Pancreas (tissue), 10 donors: Measurements from ENCODE around the gene TUBGCP2. TPM values are rescaled to one million over a fixed set of nuclear protein-coding genes. Genes with fewer than 3 reads are reported as not detected.

Experiments
- ATAC-seq, 4 donors: fragments of 200-7000 bp; cut with Tn5 transposase; one replicate each; pipeline versions ENCODE4 v1.8.0 to v1.9.1; 2020; ENCODE audit warnings: mild to moderate bottlenecking in 4 of 4, moderate library complexity in 4 of 4
- DNase-seq, 6 donors: peaks; one replicate each; pipeline ENCODE4 v3.0.0-alpha.2; 2020
- FAIRE-seq: peaks from 2 replicates; lab custom pipeline; 2012; peaks lifted over from hg19 to GRCh38; lab: Jason Lieb, UNC
- H3K27ac ChIP-seq, 4 donors: fragments of 200-600 bp; sonication (generic); 1 replicate in 3 of 4; 2 replicates in 1 of 4; pipeline versions ENCODE4 v1.5.0 to v1.8.0; 2020
- H3K27me3 ChIP-seq, 4 donors: fragments of 200-600 bp; one replicate each; pipeline ENCODE4 v1.8.0; 2021
- H3K36me3 ChIP-seq, 3 donors: fragments of 200-600 bp; sonication (generic) in 1 of 3; one replicate each; pipeline versions ENCODE4 v1.5.0 to v1.8.0; 2020 to 2021
- H3K4me1 ChIP-seq, 3 donors: fragments of 200-600 bp; one replicate each; pipeline ENCODE4 v1.8.0; 2021
- H3K4me3 ChIP-seq, 4 donors: fragments of 200-600 bp; sonication (generic) in 2 of 4; one replicate each; pipeline versions ENCODE4 v1.5.0 to v1.8.0; 2020 to 2021
- H3K9me3 ChIP-seq, 4 donors: fragments of 200-600 bp; one replicate each; pipeline ENCODE4 v1.8.0; 2021
- CTCF ChIP-seq, 4 donors: fragments of 200-600 bp; sonication (generic) in 3 of 4; IDR thresholded peaks; one replicate each; pipeline versions ENCODE4 v1.5.0 to v1.8.0; 2021; ENCODE audit warnings: antibody characterized with exemption in 4 of 4
- WGBS, 2 donors: extraction: QIAGEN DNeasy Blood & Tissue Kit; methylation state at CpG; one replicate each; pipeline ENCODE4 v1.1.7; 2013; 5-methylcytosine and 5-hydroxymethylcytosine counted together
- intact Hi-C, 3 donors: fragments of 100-400 bp; cut with DNase I; formaldehyde crosslinking; loops; one replicate each; pipeline versions ENCODE4 v1.11.1 to v1.14.2; 2022
- polyA plus RNA-seq, 2 donors: library from polyadenylated mRNA; stranded (reverse); fragments of 200-250 nt; gene quantifications; one replicate each; pipeline ENCODE4 v1.2.3, GENCODE V29; 2013
- total RNA-seq, 6 donors: library from RNA; stranded (reverse); fragmentation: NEBNext Ultra II Directional in 4 of 6; extraction: Animal tissue kit (Norgen Biotek cat#: 25700) in 4 of 6; gene quantifications; one replicate each; pipeline versions ENCODE4 v1.2.1 to v1.2.4, GENCODE V29; 2021 to 2023
- donor health status: healthy with polysubstance abuse.
- donor health status: DM: no; HTN: no; CAD: no; lungs with moderate emphysema.
- donor health status: DM: no; HTN: no; CAD: no.
- donor health status: control.
- donor health status: control.
- donor health status: Bipolar disorder and iron deficiency.
- donor health status: DM: yes; HTN: yes; CAD: no.
- donor health status: DM: no; HTN: no; CAD: no.
- donor health status: DM: no; HTN: no; CAD: no.
- donor health status: DM: yes; HTN: yes; CAD: no.

Gene TUBGCP2
- total and polyA plus RNA-seq, 8 donors = 23.5 to 161 (median 29.3) TPM

GRCh38 chr10:133242611-133243356 is 65.9 kb downstream of the TUBGCP2 start:
- Histone ChIP-seq H3K4me1 (no peaks in the 10 kb centered on the region), H3K27ac (no peak overlapping the region), H3K4me3 (no peak overlapping the region), H3K9me3 (no peaks in the 10 kb centered on the region), H3K36me3 (no peaks in the 10 kb centered on the region), H3K27me3 (peaks cover 0 to 24% (median under 1%) of the 10 kb centered on the region in 4 donors)
- no peak for ATAC-seq
- intact Hi-C loops = no loop called here
- DNase-seq = no peak
- no peak for TF ChIP-seq CTCF (IDR thresholded peaks at IDR 0.05)
- WGBS, 2 donors = 66 to 76% methylated on average over 27 of the region's 27 CpGs
- FAIRE-seq = no peak

GRCh38 chr10:133241501-133242205 is 67.0 kb downstream of the TUBGCP2 start:
- no peak overlapping the region for H3K4me3 ChIP-seq
- peaks cover 0 to under 1% (median 0%) of the 10 kb centered on the region in 3 donors for H3K4me1 ChIP-seq
- DNase-seq = peak in 1 of 6 donors; percentile 62
- no peaks in the 10 kb centered on the region for H3K9me3 ChIP-seq
- intact Hi-C loops = no loop called here
- TF ChIP-seq CTCF (IDR thresholded peaks at IDR 0.05) = no peak
- WGBS, 2 donors = 48 to 57% methylated on average over 25 of the region's 25 CpGs
- no peak for ATAC-seq
- FAIRE-seq = no peak
- no peaks in the 10 kb centered on the region for H3K36me3 ChIP-seq
- peaks cover 0 to 26% (median 4%) of the 10 kb centered on the region in 4 donors for H3K27me3 ChIP-seq
- H3K27ac ChIP-seq = no peak overlapping the region

- H3K27me3 ChIP-seq = peaks cover 0 to 28% (median 4%) of the 10 kb centered on the region in 4 donors
- WGBS, 2 donors = 57 to 77% methylated on average over 14 to 15 of the region's 15 CpGs
- DNase-seq = no peak
Measured at GRCh38 chr10:133239990-133240389, 68.7 kb downstream of the TUBGCP2 start.

GRCh38 chr10:133238466-133238804 is 70.2 kb downstream of the TUBGCP2 start:
- Histone ChIP-seq H3K9me3 (no peaks in the 10 kb centered on the region), H3K27me3 (peaks cover 0 to 28% (median 4%) of the 10 kb centered on the region in 4 donors), H3K4me1 (peaks cover 0 to 4% (median 0%) of the 10 kb centered on the region in 3 donors), H3K36me3 (no peaks in the 10 kb centered on the region), H3K4me3 (no peak overlapping the region), H3K27ac (no peak overlapping the region)
- no peak for FAIRE-seq
- WGBS, 2 donors = 10 to 11% methylated on average over 15 of the region's 15 CpGs
- no peak for DNase-seq
- intact Hi-C loops = no loop called here
- TF ChIP-seq CTCF (IDR thresholded peaks at IDR 0.05) = no peak
- ATAC-seq = no peak

More at GRCh38 chr10:133239990-133240389, 68.7 kb downstream of the TUBGCP2 start:
- Histone ChIP-seq H3K4me3 (no peak overlapping the region), H3K9me3 (no peaks in the 10 kb centered on the region), H3K4me1 (peaks cover 0 to 4% (median 0%) of the 10 kb centered on the region in 3 donors), H3K27ac (no peak overlapping the region), H3K36me3 (no peaks in the 10 kb centered on the region)
- intact Hi-C loops = no loop called here
- no peak for TF ChIP-seq CTCF (IDR thresholded peaks at IDR 0.05)
- FAIRE-seq = no peak
- ATAC-seq = no peak
